HG03196 (cell line): ENCODE results near the gene ATP6V1G1.
"Not testable (repeated sequence)": the region's sequence is repeated elsewhere in the genome, so short reads cannot be mapped to it uniquely, and the experiment has no call there.

Experiments used
- ATAC-seq: cut with Tn5 transposase; IDR thresholded peaks from one replicate; pipeline ENCODE4 v1.9.1; 2021; ENCODE audit not compliant: unreplicated experiment

The ATP6V1G1 gene

DNA sequence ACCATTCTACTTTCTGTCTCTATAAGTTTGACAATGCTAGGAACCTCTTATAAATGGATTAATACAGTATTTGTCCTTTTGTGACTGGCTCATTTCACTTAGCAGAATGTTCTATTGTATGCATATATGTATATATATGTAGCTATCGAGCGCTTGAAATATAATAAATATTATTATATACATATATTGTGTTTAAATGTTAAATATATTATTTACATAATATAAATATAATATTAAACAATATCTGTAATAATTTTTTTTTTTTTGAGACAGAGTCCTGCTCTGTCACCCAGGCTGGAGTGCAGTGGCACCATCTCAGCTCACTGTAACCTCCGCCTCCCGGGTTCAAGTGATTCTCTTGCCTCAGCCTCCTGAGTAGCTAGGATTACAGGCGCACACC is 9.4 kb upstream of the ATP6V1G1 start:
- not testable (repeated sequence) for ATAC-seq

DNA sequence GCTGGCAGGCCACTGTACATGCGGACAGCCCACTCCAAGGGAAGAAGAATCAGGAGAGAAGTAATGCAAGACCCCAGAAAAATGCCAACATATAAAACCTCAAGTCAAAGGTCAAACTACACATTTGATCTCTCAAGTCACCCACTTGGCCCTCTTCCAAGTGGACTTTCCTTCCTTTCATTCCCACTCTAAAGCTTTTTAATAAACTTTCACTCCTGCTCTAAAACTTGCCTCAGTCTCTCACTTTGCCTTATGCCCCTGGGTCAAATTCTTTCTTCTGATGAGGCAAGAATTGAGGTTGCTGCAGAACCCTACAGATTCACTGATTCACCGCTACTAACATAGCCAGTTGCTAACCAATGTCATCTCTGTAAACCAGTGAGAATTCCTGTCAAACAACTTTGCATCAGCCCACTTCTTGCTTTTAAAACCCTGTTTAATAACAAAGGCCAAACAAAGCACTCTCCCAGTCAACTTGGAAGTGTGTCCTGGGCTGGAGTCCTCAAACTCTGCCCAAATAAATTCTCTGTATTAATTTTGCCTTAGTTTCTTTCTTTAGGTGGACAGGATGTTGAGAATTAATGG is 6.9 kb upstream of the ATP6V1G1 start:
- ATAC-seq, result no peak

DNA sequence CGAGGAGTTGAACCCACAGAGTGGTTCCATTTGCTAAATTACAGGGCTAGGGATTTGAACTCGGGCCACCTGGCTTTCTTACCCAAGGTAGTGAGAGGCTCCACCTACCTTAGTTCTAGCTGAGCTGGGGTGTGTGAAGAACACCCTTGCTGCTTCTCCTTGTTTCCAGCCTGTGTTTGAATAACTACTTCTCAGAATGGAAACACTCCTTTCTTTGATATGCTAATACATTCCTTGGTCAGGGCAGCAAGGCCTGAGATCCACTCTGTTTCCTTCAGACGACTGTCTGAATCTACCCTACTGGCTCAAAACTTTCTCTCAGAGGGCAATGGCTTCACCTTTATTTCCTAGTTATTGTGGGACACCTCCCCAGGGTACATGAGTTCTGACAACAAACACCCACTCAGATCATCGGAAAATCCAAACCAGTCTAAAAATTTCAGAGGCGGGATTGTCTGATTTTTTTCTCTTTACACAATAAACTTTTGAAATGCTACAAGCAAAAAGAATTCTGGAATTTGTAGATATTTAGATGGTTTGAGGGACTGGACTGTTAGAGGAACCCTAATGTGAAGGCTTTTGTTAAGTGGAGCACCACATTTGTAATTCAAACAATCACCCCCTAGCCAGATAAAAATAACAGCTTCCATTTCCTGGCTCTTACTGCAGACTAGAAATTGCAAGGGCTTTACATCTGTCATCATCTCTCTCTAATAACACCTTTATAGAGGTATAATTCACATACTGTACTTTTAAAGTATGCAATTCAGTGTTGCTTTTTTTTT is 4.0 kb upstream of the ATP6V1G1 start:
- no peak for ATAC-seq

DNA sequence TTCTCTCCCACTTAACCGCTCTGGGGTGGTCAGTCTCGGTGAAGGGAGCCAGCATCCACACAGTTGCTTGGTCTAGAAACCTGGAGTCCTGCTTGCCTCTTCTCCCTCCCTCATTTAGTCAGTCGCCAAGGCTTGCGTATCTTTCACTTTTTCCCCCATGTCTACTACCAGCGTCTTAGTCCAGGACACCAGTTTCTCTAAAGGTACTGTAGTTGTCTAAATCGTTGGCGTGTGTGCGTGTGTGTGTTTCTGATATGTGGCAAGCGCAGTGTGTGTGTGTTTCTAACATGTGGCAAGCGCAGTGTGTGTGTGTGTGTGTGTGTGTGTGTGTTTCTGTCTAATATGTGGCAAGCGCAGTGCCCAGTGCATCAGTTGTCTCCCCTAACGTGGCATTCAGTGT is 641 bp downstream of the ATP6V1G1 start:
- no peak for ATAC-seq

DNA sequence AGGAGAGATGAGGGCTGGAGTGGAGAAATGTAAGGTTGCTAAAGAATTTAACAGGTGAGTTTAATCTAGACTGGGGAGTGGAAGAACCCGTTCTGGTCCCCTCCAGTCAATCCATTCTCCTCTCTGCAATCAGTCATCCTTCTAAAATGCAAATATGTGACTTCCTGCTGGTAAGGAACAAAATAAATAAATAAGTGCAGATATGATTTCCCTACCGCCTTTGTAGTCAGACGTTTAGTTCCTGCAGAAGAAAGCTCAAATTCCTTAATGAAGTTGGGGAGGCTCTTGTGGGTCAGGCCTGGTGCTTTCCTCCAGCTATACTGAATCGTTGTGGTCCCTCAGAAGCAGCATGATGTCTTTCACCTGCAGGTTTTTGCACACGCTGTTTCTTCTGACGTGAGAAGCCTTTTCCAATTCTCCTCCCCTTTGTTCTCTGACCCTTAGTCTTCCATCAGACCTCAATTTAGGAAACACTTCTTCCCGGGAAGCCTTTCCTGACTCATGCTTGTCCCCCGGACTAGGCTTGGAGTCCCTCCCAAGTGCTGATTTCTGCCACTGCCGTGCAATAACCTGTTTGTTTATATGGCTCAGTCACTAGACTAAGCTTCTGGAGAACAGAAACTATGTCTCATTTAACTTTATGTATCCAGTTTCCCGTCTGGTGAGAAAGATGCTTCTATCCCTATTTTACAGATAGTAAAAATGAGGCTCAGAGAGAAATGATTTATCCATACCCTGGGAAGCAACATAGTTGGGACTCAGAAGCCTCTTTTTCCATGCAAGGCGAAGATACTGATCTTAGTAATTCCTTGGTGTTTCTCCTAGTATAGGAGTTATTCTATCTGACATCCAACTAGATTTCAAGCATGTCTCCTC is 1.3 kb downstream of the ATP6V1G1 start:
- no peak for ATAC-seq

DNA sequence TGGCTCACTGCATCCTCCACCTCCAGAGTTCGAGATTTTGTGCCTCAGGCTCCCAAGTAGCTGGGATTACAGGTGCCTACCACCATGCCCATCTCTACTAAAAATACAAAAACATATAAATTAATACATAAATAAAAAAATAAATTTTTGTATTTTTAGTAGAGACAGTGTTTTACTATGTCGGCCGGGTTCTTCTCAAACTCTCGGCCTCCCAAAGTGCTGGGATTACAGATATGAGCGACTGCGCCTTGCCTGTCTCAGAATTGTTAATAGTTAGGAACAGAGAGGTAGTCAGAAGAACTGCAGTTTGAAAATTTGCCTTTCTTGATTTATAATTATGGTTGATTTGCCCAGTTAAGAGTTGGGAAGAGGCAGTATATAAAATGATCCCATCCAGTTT is 2.8 kb downstream of the ATP6V1G1 start:
- no peak for ATAC-seq

DNA sequence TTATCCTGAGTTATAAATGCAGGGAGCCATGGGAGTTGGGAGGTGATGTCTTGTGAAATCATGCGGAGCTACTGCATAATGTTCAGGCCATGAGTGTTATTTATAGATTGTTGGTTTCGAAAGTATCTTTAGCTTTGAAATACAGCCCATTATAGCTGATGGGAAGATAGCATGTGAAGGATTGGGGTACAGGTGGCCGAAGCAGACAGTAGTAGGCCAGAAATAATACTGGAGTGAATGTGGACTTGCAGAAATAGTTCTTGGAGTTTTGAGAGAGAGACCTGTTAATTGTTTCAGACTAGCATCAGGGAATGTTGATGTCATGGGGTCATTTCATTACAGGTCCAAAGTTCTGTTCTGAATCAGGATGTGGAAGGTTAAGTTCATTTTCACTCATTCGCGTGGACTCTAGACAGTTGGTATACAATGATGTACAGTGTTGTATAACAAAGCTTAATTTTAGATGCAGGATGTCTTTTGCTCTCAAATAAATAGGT is 3.8 kb downstream of the ATP6V1G1 start:
- ATAC-seq, result no peak

DNA sequence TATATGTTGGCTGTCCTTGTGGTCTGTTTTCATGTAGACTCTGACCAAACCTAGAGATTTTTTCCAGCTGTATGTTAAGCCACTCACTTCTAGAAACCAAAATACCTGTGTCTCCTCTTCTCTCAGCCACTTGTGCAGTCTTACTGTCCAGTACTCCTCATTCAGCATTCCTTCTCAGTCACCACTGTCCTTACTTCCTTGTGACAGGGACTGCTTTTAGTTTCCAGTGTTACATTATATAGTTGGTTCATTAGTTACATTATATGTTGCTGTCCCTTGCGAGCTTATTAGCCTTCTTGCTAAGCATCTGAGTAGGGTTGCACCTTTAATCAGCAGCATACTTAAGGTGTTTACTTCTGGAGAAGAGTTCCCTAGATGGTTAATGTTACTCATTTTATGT is 4.3 kb downstream of the ATP6V1G1 start:
- no peak for ATAC-seq

DNA sequence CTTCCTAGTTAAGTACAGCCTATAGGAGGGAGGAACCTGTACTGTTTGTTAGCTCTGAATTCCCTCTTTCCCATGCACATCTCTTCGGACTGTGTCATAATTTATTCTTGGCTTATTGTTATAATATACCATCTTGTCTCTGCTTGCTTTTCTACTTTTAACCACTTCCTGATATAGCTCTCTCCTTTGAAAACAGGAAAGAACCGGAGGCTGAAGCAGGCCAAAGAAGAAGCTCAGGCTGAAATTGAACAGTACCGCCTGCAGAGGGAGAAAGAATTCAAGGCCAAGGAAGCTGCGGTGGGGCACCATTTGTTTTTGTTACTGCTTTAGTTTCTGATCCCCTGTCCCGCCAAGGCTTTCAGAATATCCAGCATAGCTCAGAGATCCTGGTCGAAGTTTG is 4.8 kb downstream of the ATP6V1G1 start:
- ATAC-seq, result no peak

DNA sequence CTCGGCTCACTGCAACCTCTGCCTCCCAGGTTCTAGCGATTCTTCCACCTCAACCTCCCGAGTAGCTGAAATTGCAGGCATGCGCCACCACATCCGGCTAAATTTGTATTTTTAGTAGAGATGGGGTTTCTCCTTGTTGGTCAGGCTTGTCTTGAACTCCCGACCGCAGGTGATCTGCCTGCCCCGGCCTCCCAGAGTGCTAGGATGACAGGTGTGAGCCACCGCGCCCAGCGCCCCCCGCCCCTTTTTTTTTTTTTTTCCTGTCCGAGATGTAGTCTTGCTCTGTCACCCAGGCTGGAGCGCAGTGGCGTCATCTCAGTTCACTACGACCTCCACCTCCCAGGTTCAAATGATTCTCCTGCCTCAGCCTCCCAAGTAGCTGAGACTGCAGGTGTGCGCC is 6.6 kb downstream of the ATP6V1G1 start:
- no peak for ATAC-seq

DNA sequence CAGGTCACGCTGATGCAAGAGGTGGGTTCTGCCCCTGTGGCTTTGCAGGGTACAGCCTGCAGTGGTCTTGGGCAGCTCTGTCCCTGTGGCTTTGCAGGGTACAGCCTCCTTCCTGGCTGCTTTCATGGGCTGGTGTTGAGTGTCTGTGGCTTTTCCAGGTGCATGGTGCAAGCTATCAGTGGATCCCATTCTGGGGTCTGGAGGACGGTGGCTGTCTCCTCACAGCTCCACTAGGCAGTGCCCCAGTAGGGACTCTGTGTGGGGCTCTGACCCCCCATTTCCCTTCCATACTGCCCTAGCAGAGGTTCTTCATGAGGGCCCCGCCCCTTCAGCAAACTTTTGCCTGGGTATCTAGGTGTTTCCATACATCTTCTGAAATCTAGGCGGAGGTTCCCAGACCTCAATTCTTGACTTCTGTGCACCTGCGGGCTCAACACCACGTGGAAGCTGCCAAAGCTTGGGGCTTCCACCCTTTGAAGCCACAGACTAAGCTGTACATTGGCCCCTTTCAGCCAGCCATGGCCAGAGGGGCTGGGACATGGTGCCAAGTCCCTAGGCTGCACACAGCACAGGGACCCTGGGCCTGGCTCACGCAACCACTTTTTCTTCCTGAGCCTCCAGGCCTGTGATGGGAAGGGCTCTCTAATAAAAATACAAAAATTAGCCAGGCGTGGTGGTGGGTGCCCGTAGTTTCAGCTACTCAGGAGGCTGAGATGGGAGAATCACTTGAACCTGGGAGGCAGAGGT is 13.1 kb downstream of the ATP6V1G1 start:
- not testable (repeated sequence) for ATAC-seq

DNA sequence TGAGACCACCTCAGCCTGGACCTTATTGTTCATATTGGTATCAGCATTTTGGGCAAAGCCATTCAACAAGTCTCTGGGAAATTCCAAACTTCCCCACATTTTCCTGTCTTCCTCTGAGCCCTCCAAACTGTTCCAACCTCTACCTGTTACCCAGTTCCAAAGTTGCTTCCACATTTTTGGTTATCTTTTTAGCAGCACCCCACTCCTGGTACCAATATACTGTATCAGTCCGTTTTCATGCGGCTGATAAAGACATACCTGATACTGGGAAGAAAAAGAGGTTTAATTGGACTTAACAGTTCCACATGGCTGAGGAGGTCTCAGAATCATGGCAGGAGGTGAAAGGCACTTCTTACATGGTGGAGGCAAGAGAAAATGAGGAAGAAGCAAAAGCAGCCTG is 14.2 kb downstream of the ATP6V1G1 start:
- not testable (repeated sequence) for ATAC-seq

DNA sequence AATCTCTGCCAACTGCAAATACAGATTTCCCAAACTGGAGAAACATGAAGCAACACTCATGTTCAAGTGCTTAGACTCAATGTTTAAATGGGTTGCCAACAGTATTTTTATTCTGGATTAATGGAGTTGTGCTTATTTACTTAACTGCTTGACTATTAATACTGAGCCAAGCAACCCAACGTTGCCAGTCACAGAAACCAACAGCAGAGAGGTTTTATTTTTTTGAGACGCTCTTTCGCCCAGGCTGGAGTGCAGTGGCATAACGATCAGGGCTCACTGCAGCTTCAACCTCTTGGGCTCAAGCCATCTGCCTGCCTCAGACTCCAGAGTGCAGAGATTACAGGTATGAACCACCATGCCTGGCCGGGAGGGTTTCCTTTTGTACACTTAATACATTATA is 15.1 kb downstream of the ATP6V1G1 start:
- ATAC-seq, result no peak

DNA sequence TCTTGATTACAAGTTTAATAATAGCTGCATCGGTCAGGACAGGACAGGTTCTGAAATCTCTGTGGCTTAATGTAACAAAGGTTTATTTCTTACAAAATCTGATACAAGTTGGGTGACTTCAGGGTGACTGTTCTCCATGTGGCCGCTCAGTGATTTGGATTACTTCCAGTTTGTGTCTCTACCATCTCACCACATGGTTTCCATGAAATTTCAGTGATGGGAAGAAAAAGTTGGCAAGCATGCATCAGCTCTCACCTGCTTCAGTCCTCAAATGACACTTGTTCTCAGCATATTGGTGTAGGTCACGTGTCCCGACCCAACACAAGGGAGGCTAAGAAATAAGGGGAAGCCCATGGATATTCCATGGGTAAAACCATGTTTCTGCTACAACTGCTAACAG is 15.7 kb downstream of the ATP6V1G1 start:
- no peak for ATAC-seq

DNA sequence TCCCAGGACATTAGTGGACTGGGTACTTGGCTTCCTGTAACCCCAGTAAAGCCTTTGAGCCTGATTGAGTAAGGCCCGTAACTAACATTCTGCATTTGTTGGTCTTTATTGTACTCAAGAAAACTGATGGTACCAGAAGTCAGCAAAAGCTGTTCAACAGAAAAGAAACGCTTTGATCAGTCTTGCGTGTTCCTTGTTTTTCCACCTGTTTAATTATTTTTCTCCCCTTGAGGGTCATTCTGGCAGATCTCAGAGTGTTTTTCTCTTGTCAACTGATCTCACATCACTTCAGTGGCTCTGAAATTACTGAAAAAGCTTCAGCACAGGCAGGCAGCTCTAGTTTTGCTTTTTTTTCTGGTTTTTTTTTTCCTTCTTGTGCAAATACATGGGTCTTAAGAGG is 17.4 kb downstream of the ATP6V1G1 start:
- ATAC-seq, result no peak

DNA sequence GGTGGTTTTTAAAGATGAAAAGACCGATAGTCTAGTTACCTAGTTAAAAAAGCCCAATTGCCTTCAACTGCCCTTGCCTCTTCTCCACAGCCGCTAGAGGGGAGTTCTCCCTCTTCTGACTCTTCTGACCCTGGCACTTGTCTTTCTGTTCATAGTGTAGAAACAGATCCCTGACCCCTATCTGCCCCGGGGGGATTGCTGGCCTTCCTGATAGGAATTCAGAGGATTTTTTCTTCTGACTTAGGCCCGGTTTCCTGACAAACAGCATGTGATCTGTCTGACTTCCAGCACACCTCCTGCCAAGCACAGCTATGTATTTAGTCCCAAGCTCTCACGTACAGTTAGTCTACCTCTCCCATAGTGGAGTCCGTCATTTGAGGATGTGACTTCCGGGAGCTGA is 18.5 kb downstream of the ATP6V1G1 start:
- ATAC-seq, result no peak

DNA sequence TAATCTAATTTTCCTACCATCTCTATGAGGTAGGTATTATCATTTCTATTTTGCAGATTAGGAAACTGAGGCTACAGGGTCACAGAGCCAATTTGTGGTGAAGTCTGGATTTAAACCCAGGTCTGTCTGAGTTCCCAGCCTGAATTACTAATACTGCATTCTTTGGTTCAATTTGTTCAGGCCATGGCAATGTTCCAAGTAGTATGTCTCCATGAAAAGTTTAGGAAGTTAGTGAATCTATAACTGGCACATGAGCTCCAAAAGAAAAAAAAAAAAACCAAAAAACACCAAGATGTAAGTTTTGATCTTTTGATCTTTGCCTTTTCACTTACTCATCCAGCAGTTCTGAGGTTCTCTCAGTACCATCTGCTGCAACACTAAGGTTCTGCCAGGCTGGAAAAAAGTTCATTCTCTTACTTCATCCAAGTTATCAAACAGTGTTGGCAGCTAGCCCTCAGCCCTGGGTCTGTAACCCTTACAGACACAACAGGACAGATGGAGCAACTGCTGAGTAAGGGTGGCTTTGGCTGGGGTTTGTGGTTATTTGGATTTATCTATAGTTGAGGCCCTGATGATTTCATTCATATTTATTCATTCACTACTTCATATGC is 19.1 kb downstream of the ATP6V1G1 start:
- no peak for ATAC-seq

DNA sequence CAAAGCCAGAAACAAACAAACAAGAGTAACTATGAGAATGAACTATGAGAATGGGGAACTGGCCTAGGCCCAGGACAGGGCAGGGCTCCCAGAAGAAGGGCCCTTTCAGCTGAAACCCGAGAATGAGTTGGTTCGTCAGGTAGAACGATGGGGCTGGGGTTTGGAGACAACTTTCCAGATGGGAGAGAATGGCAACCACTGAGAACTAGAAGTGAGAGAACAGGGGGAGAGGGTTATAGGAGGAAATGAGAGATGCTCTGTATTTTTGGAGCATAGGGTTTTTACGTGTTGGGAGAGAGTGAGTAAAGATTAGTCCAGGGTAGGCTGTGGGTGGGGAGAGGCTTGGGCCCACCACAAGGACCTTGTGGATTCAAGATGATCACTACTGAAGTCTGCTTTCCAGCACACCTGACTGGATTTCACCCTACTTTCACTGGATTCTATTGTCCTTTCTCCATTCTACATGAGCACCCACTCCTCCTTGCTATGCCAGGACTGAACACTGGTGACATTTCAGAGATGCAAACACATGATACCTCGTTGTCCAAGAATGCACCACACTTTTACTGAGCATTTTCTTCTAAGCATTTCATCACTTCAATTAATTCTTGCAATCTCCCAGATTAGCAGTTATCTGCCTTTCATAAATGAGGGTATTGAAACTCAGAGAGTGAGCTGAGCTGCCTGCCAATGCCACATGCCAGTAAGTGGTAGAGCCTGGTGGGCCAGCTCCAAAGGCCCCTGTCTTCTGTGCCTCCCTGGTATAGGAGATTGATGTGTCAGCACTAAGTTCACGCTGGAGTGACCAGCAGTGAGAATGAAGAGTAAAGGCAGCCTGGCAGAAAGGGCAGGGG is 20.3 kb downstream of the ATP6V1G1 start:
- peak; percentile 34 for ATAC-seq

DNA sequence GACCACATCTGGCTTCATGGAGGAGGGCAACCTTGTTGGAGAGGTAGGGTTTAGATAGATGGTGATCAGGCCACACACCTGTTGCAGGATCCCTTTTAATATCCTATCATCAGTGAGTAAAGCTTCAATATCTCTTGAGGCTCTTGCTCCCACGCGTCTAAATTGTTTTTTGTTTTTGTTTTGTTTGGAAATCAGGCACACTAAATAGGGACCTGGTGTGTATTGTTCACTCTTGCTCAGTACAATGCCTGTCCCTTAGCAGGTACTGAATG is 20.9 kb downstream of the ATP6V1G1 start:
- ATAC-seq, result no peak
